PC-9 (cell line): Measurements from ENCODE around the gene ADH5. TPM values are rescaled to one million over a fixed set of nuclear protein-coding genes. Genes with fewer than 3 reads are reported as not detected.
"Not testable (repeated sequence)": the region's sequence is repeated elsewhere in the genome, so short reads cannot be mapped to it uniquely, and the experiment has no call there.

Source experiments
- BruUV-seq: library from RNA; stranded (reverse); fragments of 400-500 nt; replicated peaks from 2 replicates; lab custom pipeline; 2021; lab: Mats Ljungman, UMichigan
- CTCF ChIA-PET: fragments of 300-600 bp; sonication (Branson Sonifier 250); formaldehyde crosslinking; loops from one replicate; lab custom pipeline; 2022; ENCODE audit warnings: antibody characterized with exemption; lab: Charles Lee
- POLR2A ChIA-PET: fragments of 300-600 bp; sonication (Branson Sonifier 250); formaldehyde crosslinking; loops from one replicate; lab custom pipeline; 2022; ENCODE audit warnings: antibody characterized with exemption; ENCODE audit not compliant: unreplicated experiment; lab: Charles Lee
- DNase-seq, 2 experiments: peaks; one replicate each; pipeline versions ENCODE4 v3.0.0 to v3.0.0-alpha.2; 2015 to 2022; ENCODE audit warnings: mixed read lengths in 1 of 2
- H2AFZ ChIP-seq: fragments of 200-600 bp; sonication (generic); 2 replicates; pipeline ENCODE4 v1.8.1; 2017; ENCODE audit warnings: antibody characterized with exemption
- H3F3A ChIP-seq: fragments of 200-600 bp; sonication (generic); 2 replicates; pipeline ENCODE4 v1.8.1; 2017; ENCODE audit warnings: antibody characterized with exemption, mild to moderate bottlenecking, low read depth; ENCODE audit not compliant: insufficient read depth
- H3K27ac ChIP-seq: fragments of 200-600 bp; sonication (generic); 2 replicates; pipeline ENCODE4 v1.6.1; 2016; ENCODE audit warnings: mixed run types
- H3K27me3 ChIP-seq: fragments of 200-600 bp; sonication (generic); 2 replicates; pipeline ENCODE4 v1.6.1; 2016; ENCODE audit warnings: low read depth, mixed run types; ENCODE audit not compliant: insufficient read depth
- H3K36me3 ChIP-seq: fragments of 200-600 bp; sonication (generic); 2 replicates; pipeline ENCODE4 v1.6.1; 2016; ENCODE audit warnings: low read depth, mixed run types
- H3K4me1 ChIP-seq: fragments of 200-600 bp; sonication (generic); replicated peaks from 2 replicates; pipeline ENCODE4 v1.6.1; 2016; ENCODE audit warnings: mixed run types; ENCODE audit not compliant: insufficient read depth
- H3K4me2 ChIP-seq: fragments of 200-600 bp; sonication (generic); 2 replicates; pipeline ENCODE4 v1.6.1; 2017; ENCODE audit warnings: mixed run types
- H3K4me3 ChIP-seq: fragments of 200-600 bp; sonication (generic); 2 replicates; pipeline ENCODE4 v1.6.1; 2016; ENCODE audit warnings: mixed run types
- H3K79me2 ChIP-seq: fragments of 200-600 bp; sonication (generic); 2 replicates; pipeline ENCODE4 v1.6.1; 2017; ENCODE audit warnings: low read depth, mixed run types
- H3K9me2 ChIP-seq: fragments of 200-600 bp; sonication (generic); 2 replicates; pipeline ENCODE4 v1.8.1; 2017; ENCODE audit warnings: mild to moderate bottlenecking; ENCODE audit not compliant: insufficient read depth
- H3K9me3 ChIP-seq: fragments of 200-600 bp; sonication (generic); 2 replicates; pipeline ENCODE4 v1.8.1; 2016; ENCODE audit warnings: low read depth; ENCODE audit not compliant: insufficient read depth
- H4K20me1 ChIP-seq: fragments of 200-600 bp; sonication (generic); 2 replicates; pipeline ENCODE4 v1.8.1; 2017; ENCODE audit not compliant: insufficient read depth
- CTCF ChIP-seq: fragments of 200-600 bp; sonication (generic); conservative IDR thresholded peaks from 2 replicates; pipeline ENCODE4 v1.6.1; 2017; ENCODE audit warnings: mixed run types, antibody characterized with exemption, mild to moderate bottlenecking, moderate library complexity
- EZH2 ChIP-seq: fragments of 200-600 bp; sonication (generic); IDR thresholded peaks from 2 replicates; pipeline ENCODE4 v1.8.0; 2017; ENCODE audit warnings: antibody characterized with exemption, low read depth
- intact Hi-C: fragments of 100-400 bp; cut with micrococcal nuclease; formaldehyde crosslinking; loops from one replicate; pipeline ENCODE4 v1.10.0; 2022; ENCODE audit not compliant: unreplicated experiment
- total RNA-seq: library from RNA; stranded (reverse); gene quantifications from 2 replicates; pipeline ENCODE4 v1.2.3, GENCODE V29; 2021

The ADH5 gene
- total RNA-seq, 1 experiment from 2014 or later: 94.7 TPM

- Histone ChIP-seq H3K4me2 (no peak overlapping the region), H3K79me2 (peaks cover 54% of the 10 kb centered on the region), H3K4me3 (no peak overlapping the region), H3K9me2 (no peaks in the 10 kb centered on the region), H4K20me1 (no peaks in the 10 kb centered on the region; the same call in 1 of the 2 replicates), H3K9me3 (no peaks in the 10 kb centered on the region), H3K36me3 (no peaks in the 10 kb centered on the region), H3K27ac (no peak overlapping the region), H3K27me3 (no peaks in the 10 kb centered on the region), H3F3A (no peaks in the 10 kb centered on the region; the same call in 1 of the 2 replicates), H3K4me1 (no peaks in the 10 kb centered on the region), H2AFZ (no peak overlapping the region)
- ChIA-PET CTCF (no interaction called here), POLR2A (no interaction called here)
- intact Hi-C loops: no loop called here
- TF ChIP-seq CTCF (no peak), EZH2 (no peak)
- DNase-seq: no peak
- no TSS peak for BruUV-seq
Observed at GRCh38 chr4:99027304-99027703, 61.3 kb downstream of the ADH5 start.

- ChIA-PET POLR2A (interaction anchor here (0.6 kb wide), 1 partner anchor 865 kb away, joined by 18 read pairs; no protein-coding TSS in a partner anchor), CTCF (no interaction called here)
- no peak for DNase-seq
- BruUV-seq: no TSS peak
- intact Hi-C loops: no loop called here
- no peaks in the 10 kb centered on the region for H3K36me3 ChIP-seq
- no peak overlapping the region for H3K4me2 ChIP-seq
- no peak for TF ChIP-seq EZH2
- TF ChIP-seq CTCF: no peak
- H3K27ac ChIP-seq: no peak overlapping the region
- no peaks in the 10 kb centered on the region; the same call in 1 of the 2 replicates for H3F3A ChIP-seq
- no peaks in the 10 kb centered on the region; the same call in 1 of the 2 replicates for H4K20me1 ChIP-seq
- H3K27me3 ChIP-seq: no peaks in the 10 kb centered on the region
- H3K4me3 ChIP-seq: no peak overlapping the region
- no peaks in the 10 kb centered on the region for H3K4me1 ChIP-seq
- peaks cover 12% of the 10 kb centered on the region; the same call in 1 of the 2 replicates for H3K9me3 ChIP-seq
- no peaks in the 10 kb centered on the region for H3K9me2 ChIP-seq
- H2AFZ ChIP-seq: no peak overlapping the region
- peaks cover 61% of the 10 kb centered on the region for H3K79me2 ChIP-seq
Observed at GRCh38 chr4:99025506-99025905, 63.1 kb downstream of the ADH5 start.

GRCh38 chr4:99024481-99025275, 63.9 kb downstream of the ADH5 start:
- no TSS peak for BruUV-seq
- Histone ChIP-seq H2AFZ (no peak overlapping the region), H4K20me1 (no peaks in the 10 kb centered on the region; the same call in 1 of the 2 replicates), H3K27ac (no peak overlapping the region), H3K4me3 (no peak overlapping the region), H3K4me2 (no peak overlapping the region), H3K4me1 (no peaks in the 10 kb centered on the region), H3K79me2 (peaks cover 61% of the 10 kb centered on the region), H3K9me3 (peaks cover 17% of the 10 kb centered on the region; the same call in 1 of the 2 replicates), H3K9me2 (no peaks in the 10 kb centered on the region), H3F3A (no peaks in the 10 kb centered on the region; the same call in 1 of the 2 replicates), H3K27me3 (no peaks in the 10 kb centered on the region), H3K36me3 (no peaks in the 10 kb centered on the region)
- no peak for DNase-seq
- CTCF ChIA-PET: no interaction called here
- intact Hi-C loops: no loop called here
- TF ChIP-seq CTCF: no peak
- TF ChIP-seq EZH2: no peak
- POLR2A ChIA-PET: no interaction called here

- H3K27me3 ChIP-seq, H4K20me1 ChIP-seq, H3K27ac ChIP-seq, H3K4me1 ChIP-seq, H3K4me3 ChIP-seq, intact Hi-C loops, DNase-seq, H3K9me2 ChIP-seq, POLR2A ChIA-PET, H3K4me2 ChIP-seq, CTCF ChIA-PET, H3F3A ChIP-seq, H2AFZ ChIP-seq, BruUV-seq, H3K36me3 ChIP-seq: not testable (repeated sequence)
- Histone ChIP-seq H3K79me2 (peaks cover 65% of the 10 kb centered on the region), H3K9me3 (peaks cover 17% of the 10 kb centered on the region; the same call in 1 of the 2 replicates)
Observed at GRCh38 chr4:99023800-99024251, 64.8 kb downstream of the ADH5 start.
